ENCODE results near the gene CPA3.

DNA sequence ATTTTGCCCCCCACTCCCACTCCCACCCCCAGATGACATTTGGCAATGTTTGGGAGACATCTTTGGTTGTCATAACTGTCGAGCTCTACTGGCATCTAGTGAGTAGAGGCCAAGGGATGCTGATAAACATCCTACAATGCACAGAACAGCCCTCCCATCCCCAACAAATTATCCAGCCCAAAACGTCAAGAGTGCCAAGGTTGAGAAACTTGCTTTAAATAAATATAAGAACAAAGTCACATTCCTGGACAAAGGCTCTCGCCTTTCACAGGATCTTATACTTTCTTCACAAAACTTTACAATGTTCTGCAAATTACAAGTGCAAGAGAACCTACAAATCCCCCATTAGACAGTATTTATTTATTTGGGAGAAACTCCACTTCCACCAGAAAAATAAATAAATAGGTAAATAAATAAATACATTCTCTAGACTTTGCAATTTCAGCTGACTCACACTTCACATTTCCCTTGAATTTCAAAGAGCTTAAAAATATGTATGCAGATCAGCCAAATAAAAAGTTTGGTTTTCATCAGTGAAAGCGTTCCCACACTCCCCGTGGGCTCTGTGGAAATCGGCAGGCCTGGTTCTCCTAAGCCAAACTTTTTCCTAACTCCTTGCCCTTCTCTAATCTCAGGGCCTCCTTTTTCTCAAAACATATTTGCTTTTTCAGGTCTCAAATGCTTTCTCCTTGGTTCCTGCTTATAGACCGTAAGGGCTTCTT is 12.7 kb upstream of the CPA3 start:
- TF ChIP-seq POLR2A (IDR thresholded peaks at IDR 0.05), result no peak
- TF ChIP-seq, protein P1, sequence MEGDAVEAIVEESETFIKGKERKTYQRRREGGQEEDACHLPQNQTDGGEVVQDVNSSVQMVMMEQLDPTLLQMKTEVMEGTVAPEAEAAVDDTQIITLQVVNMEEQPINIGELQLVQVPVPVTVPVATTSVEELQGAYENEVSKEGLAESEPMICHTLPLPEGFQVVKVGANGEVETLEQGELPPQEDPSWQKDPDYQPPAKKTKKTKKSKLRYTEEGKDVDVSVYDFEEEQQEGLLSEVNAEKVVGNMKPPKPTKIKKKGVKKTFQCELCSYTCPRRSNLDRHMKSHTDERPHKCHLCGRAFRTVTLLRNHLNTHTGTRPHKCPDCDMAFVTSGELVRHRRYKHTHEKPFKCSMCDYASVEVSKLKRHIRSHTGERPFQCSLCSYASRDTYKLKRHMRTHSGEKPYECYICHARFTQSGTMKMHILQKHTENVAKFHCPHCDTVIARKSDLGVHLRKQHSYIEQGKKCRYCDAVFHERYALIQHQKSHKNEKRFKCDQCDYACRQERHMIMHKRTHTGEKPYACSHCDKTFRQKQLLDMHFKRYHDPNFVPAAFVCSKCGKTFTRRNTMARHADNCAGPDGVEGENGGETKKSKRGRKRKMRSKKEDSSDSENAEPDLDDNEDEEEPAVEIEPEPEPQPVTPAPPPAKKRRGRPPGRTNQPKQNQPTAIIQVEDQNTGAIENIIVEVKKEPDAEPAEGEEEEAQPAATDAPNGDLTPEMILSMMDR (IDR thresholded peaks at IDR 0.05), result no peak
- no peak for TF ChIP-seq POLR2AphosphoS5 (IDR thresholded peaks at IDR 0.05)

Measured in gastroesophageal sphincter (tissue), 3 donors.